Panc1 (cell line): ENCODE results near the gene IPO4.

Experiments
- POLR2AphosphoS5 ChIP-seq: IDR thresholded peaks from 2 replicates; pipeline ENCODE4 v1.6.1; 2012; ENCODE audit warnings: mild to moderate bottlenecking, low read depth, low read length, moderate library complexity
- REST ChIP-seq, 2 experiments: IDR thresholded peaks; 2 replicates each; pipeline ENCODE4 v1.6.1; 2011 to 2012; ENCODE audit warnings: low read depth in 2 of 2, control low read depth in 1 of 2, low read length in 1 of 2, mild to moderate bottlenecking in 1 of 2, moderate library complexity in 1 of 2; ENCODE audit not compliant: insufficient read depth in 1 of 2
- SIN3A ChIP-seq: IDR thresholded peaks from 2 replicates; pipeline ENCODE4 v1.6.1; 2012; ENCODE audit warnings: low read depth, mild to moderate bottlenecking, low read length, moderate library complexity, borderline replicate concordance; ENCODE audit not compliant: insufficient read depth
- TF ChIP-seq, protein P1 (sequence below): fragments of 450-650 bp; IDR thresholded peaks from 2 replicates; pipeline ENCODE4 v1.5.1; 2017; ENCODE audit warnings: mild to moderate bottlenecking

- TF ChIP-seq, protein P1, sequence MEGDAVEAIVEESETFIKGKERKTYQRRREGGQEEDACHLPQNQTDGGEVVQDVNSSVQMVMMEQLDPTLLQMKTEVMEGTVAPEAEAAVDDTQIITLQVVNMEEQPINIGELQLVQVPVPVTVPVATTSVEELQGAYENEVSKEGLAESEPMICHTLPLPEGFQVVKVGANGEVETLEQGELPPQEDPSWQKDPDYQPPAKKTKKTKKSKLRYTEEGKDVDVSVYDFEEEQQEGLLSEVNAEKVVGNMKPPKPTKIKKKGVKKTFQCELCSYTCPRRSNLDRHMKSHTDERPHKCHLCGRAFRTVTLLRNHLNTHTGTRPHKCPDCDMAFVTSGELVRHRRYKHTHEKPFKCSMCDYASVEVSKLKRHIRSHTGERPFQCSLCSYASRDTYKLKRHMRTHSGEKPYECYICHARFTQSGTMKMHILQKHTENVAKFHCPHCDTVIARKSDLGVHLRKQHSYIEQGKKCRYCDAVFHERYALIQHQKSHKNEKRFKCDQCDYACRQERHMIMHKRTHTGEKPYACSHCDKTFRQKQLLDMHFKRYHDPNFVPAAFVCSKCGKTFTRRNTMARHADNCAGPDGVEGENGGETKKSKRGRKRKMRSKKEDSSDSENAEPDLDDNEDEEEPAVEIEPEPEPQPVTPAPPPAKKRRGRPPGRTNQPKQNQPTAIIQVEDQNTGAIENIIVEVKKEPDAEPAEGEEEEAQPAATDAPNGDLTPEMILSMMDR = no peak
- TF ChIP-seq REST (IDR thresholded peaks at IDR 0.05; ENCODE audit: insufficient read depth in 1 of 2, low read depth in 2 of 2, low read length in 1 of 2) = no peak
- no peak for TF ChIP-seq POLR2AphosphoS5
- no peak for TF ChIP-seq SIN3A
Observed at GRCh38 chr14:24204163-24205146, 15.8 kb upstream of the IPO4 start.
